ENCODE measurements around the gene ARHGAP26.

DNA sequence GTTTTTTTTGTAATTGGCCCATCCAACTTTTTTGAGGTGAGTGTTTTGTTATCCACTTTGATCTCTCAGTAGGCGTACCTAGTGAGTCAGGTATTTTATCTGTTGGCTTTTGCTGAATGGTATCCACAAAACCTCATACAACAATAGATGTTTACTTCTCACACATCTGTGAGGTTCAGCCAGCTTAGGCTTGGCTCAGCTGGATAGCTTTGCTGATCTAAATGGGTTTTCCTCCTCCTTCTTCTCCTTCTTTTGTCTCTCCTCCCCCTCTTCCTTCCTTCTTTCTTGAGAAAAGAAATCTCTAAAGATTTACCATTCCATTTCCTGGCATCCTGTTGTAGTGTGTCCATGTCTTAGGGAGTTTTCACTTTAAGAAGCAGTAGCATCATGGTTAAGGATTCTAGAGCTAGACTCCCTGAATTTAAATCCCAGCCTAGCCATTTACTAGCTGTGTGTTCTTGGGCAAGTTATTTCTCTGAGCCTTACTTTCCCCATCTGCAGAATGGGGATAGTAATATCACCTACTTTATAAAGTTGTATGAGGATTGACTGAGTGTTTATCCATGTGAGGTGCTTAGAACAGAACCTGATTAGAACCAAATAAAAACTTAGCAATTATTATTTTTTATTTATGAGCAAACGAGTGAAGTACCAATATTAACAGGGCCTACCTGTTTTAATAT, 126.3 kb downstream of the ARHGAP26 start:
- no peak for TF ChIP-seq POLR2A (IDR thresholded peaks at IDR 0.05)
- TF ChIP-seq, protein P1, sequence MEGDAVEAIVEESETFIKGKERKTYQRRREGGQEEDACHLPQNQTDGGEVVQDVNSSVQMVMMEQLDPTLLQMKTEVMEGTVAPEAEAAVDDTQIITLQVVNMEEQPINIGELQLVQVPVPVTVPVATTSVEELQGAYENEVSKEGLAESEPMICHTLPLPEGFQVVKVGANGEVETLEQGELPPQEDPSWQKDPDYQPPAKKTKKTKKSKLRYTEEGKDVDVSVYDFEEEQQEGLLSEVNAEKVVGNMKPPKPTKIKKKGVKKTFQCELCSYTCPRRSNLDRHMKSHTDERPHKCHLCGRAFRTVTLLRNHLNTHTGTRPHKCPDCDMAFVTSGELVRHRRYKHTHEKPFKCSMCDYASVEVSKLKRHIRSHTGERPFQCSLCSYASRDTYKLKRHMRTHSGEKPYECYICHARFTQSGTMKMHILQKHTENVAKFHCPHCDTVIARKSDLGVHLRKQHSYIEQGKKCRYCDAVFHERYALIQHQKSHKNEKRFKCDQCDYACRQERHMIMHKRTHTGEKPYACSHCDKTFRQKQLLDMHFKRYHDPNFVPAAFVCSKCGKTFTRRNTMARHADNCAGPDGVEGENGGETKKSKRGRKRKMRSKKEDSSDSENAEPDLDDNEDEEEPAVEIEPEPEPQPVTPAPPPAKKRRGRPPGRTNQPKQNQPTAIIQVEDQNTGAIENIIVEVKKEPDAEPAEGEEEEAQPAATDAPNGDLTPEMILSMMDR (IDR thresholded peaks at IDR 0.05), result no peak

All from sigmoid colon (tissue), 3 donors.